K562 (cell line): ENCODE results near the gene RNF167. TPM values are rescaled to one million over a fixed set of nuclear protein-coding genes. Genes with fewer than 3 reads are reported as not detected.

Experiments used
- ATAC-seq: fragments of 200-7000 bp; cut with Tn5 transposase; 3 replicates; pipeline ENCODE4 v1.9.1; 2020; ENCODE audit warnings: moderate library complexity
- BruUV-seq: library from RNA; stranded (reverse); fragments of 400-500 nt; replicated peaks from 2 replicates; lab custom pipeline; 2021; lab: Mats Ljungman, UMichigan
- CTCF ChIA-PET: fragments of 300-600 bp; formaldehyde crosslinking; extraction: SDS; loops from one replicate; lab custom pipeline; 2021; ENCODE audit warnings: low intra/inter-chr PET ratio; lab: Yijun Ruan, JAX
- POLR2A ChIA-PET: fragments of 300-600, 350-650 bp; sonication (Branson Sonifier 250); formaldehyde crosslinking; extraction: SDS; loops from one replicate; lab custom pipeline; 2021; ENCODE audit warnings: antibody characterized with exemption, inconsistent platforms; lab: Yijun Ruan, JAX
- DNase-seq, 4 experiments: peaks; one replicate each; pipeline versions ENCODE4 v3.0.0 to v3.0.0-alpha.2; 2011 to 2018; ENCODE audit warnings: low spot score in 3 of 4, mixed read lengths in 3 of 4; ENCODE audit errors: extremely low read depth in 1 of 4
- FAIRE-seq: peaks from 2 replicates; lab custom pipeline; 2011; peaks lifted over from hg19 to GRCh38; lab: Jason Lieb, UNC
- H2AFZ ChIP-seq: 2 replicates; pipeline ENCODE4 v1.6.0; 2011; ENCODE audit warnings: low read depth, low read length, control low read depth, inconsistent platforms
- H3K27ac ChIP-seq: fragments of 200-600 bp; 3 replicates; pipeline ENCODE4 v1.8.0; 2011; ENCODE audit warnings: low read depth, mild to moderate bottlenecking, control low read depth, inconsistent platforms, low read length, moderate library complexity, mixed read lengths; ENCODE audit errors: extremely low read depth
- H3K27me3 ChIP-seq, 2 experiments: fragments of 300-600 bp in 1 of 2; 2 replicates in 1 of 2; 3 replicates in 1 of 2; pipeline versions ENCODE4 v1.6.0 to v1.8.0; 2011; ENCODE audit warnings: inconsistent platforms in 2 of 2, low read length in 2 of 2, mild to moderate bottlenecking in 1 of 2, mixed read lengths in 1 of 2, moderate library complexity in 1 of 2; ENCODE audit not compliant: control insufficient read depth in 2 of 2, insufficient read depth in 2 of 2
- H3K36me3 ChIP-seq: fragments of 300-600 bp; 3 replicates; pipeline ENCODE4 v1.8.0; 2011; ENCODE audit warnings: mild to moderate bottlenecking, low read length, inconsistent platforms; ENCODE audit not compliant: control insufficient read depth, insufficient read depth
- H3K4me1 ChIP-seq, 2 experiments: fragments of 200-600 bp in 1 of 2; replicated peaks in 1 of 2; 2 replicates in 1 of 2; 3 replicates in 1 of 2; pipeline versions ENCODE4 v1.5.1 to v1.8.0; 2011; ENCODE audit warnings: inconsistent platforms in 2 of 2, low read length in 2 of 2, mild to moderate bottlenecking in 1 of 2, mixed read lengths in 1 of 2, moderate library complexity in 1 of 2; ENCODE audit not compliant: control insufficient read depth in 2 of 2, insufficient read depth in 2 of 2
- H3K4me2 ChIP-seq: 2 replicates; pipeline ENCODE4 v1.6.1; 2011; ENCODE audit warnings: low read length, control low read depth, inconsistent platforms, mixed read lengths; ENCODE audit not compliant: insufficient read depth
- H3K4me3 ChIP-seq: fragments of 200-600 bp; sonication (generic), shearing (Covaris generic); 2 replicates; pipeline ENCODE4 v1.5.1; 2016; ENCODE audit warnings: control low read depth, inconsistent platforms
- H3K79me2 ChIP-seq: fragments of 200-600 bp; 3 replicates; pipeline ENCODE4 v1.8.0; 2011; ENCODE audit warnings: low read length, inconsistent platforms; ENCODE audit not compliant: control insufficient read depth, insufficient read depth
- H3K9ac ChIP-seq, 2 experiments: 2 replicates each; pipeline versions ENCODE4 v1.6.0 to v1.6.1; 2011; ENCODE audit warnings: low read depth in 2 of 2, low read length in 2 of 2, control low read depth in 1 of 2, inconsistent platforms in 1 of 2, mild to moderate bottlenecking in 1 of 2, mixed read lengths in 1 of 2; ENCODE audit not compliant: insufficient read depth in 1 of 2
- H3K9me1 ChIP-seq: one replicate; pipeline ENCODE4 v1.6.0; 2011; ENCODE audit warnings: inconsistent platforms, mild to moderate bottlenecking, low read length, moderate library complexity; ENCODE audit not compliant: control insufficient read depth, insufficient read depth
- H3K9me3 ChIP-seq: replicated peaks from 2 replicates; pipeline ENCODE4 v1.5.1; 2011; ENCODE audit warnings: low read depth, low read length, inconsistent platforms; ENCODE audit not compliant: control insufficient read depth, insufficient read depth
- H4K20me1 ChIP-seq: replicated peaks from 2 replicates; pipeline ENCODE4 v1.6.1; 2011; ENCODE audit warnings: low read length, inconsistent platforms, mixed read lengths; ENCODE audit not compliant: control insufficient read depth, insufficient read depth
- CBX8 ChIP-seq: fragments of 200-600 bp; sonication (generic); IDR thresholded peaks from 2 replicates; pipeline ENCODE4 v1.6.1; 2012; ENCODE audit warnings: borderline replicate concordance, mixed run types, low read depth, mild to moderate bottlenecking, moderate library complexity, mixed read lengths, low read length, control low read depth, inconsistent platforms; ENCODE audit not compliant: poor library complexity, severe bottlenecking; ENCODE audit errors: extremely low read depth
- DACH1 ChIP-seq: fragments of 450-650 bp; IDR thresholded peaks from 2 replicates; pipeline ENCODE4 v1.6.1; 2018; ENCODE audit not compliant: partially characterized antibody
- HCFC1 ChIP-seq: IDR thresholded peaks from 2 replicates; pipeline ENCODE4 v1.6.1; 2012; ENCODE audit warnings: low read depth, low read length, improper control_type of control experiment
- ILF3 ChIP-seq: fragments of 450-650 bp; IDR thresholded peaks from 2 replicates; pipeline ENCODE4 v1.6.1; 2018; ENCODE audit warnings: antibody characterized with exemption, mild to moderate bottlenecking, moderate library complexity, borderline replicate concordance
- MBD2 ChIP-seq: sonication (generic); IDR thresholded peaks from 2 replicates; pipeline ENCODE4 v1.6.1; 2016; ENCODE audit warnings: low read depth, borderline replicate concordance
- NR3C1 ChIP-seq: sonication (generic); formaldehyde crosslinking; IDR thresholded peaks from 2 replicates; pipeline ENCODE4 v1.8.1; 2022; ENCODE audit warnings: missing genetic modification reagents
- NRF1 ChIP-seq, 2 experiments: fragments of 450-650 bp; IDR thresholded peaks in 1 of 2; conservative IDR thresholded peaks in 1 of 2; 2 replicates each; pipeline ENCODE4 v1.6.1; 2014; ENCODE audit warnings: mild to moderate bottlenecking in 2 of 2
- RNF2 ChIP-seq: sonication (generic); IDR thresholded peaks from 2 replicates; pipeline ENCODE4 v1.6.1; 2016
- SMARCA5 ChIP-seq: fragments of 450-650 bp; IDR thresholded peaks from 2 replicates; pipeline ENCODE4 v1.6.1; 2016
- SP1 ChIP-seq: sonication (generic); formaldehyde crosslinking; IDR thresholded peaks from 2 replicates; pipeline ENCODE4 v1.8.1; 2022; ENCODE audit warnings: mild to moderate bottlenecking, missing genetic modification reagents
- SUPT5H ChIP-seq: fragments of 450-650 bp; IDR thresholded peaks from 2 replicates; pipeline ENCODE4 v1.6.1; 2016
- TAL1 ChIP-seq: fragments of 450-650 bp; IDR thresholded peaks from 2 replicates; pipeline ENCODE4 v1.6.1; 2016; ENCODE audit warnings: mild to moderate bottlenecking
- TCF7 ChIP-seq: sonication (generic); IDR thresholded peaks from 2 replicates; pipeline ENCODE4 v1.6.1; 2016; ENCODE audit warnings: antibody characterized with exemption, borderline replicate concordance
- ZNF239 ChIP-seq: fragments of 250-450 bp; sonication (Bioruptor Pico); IDR thresholded peaks from 2 replicates; pipeline ENCODE4 v1.4.0; 2020; ENCODE audit warnings: mild to moderate bottlenecking
- ZNF253 ChIP-seq: fragments of 250-450 bp; sonication (Bioruptor Pico); conservative IDR thresholded peaks from 2 replicates; pipeline ENCODE4 v1.6.1; 2021; ENCODE audit warnings: mild to moderate bottlenecking
- ZNF444 ChIP-seq: fragments of 250-450 bp; sonication (Bioruptor Pico); IDR thresholded peaks from 2 replicates; pipeline ENCODE4 v1.4.0; 2020; ENCODE audit warnings: mild to moderate bottlenecking, moderate library complexity
- WGBS: fragments of 100-300 bp; shearing (Covaris generic); methylation state at CpG from one replicate; pipeline ENCODE4 v1.1.6; 2016; ENCODE audit warnings: low coverage, mixed read lengths; ENCODE audit not compliant: insufficient coverage; ENCODE audit errors: missing lambda C conversion rate; 5-methylcytosine and 5-hydroxymethylcytosine counted together
- in situ Hi-C: fragments of 300-500 bp; cut with MboI; formaldehyde crosslinking; loops from 4 replicates; pipeline ENCODE4 v1.15.0; 2018; ENCODE audit warnings: inconsistent platforms, mixed read lengths
- intact Hi-C: fragments of 100-400 bp; cut with micrococcal nuclease; formaldehyde crosslinking; loops from 2 replicates; pipeline ENCODE4 v1.14.2; 2022
- polyA plus RNA-seq, 8 experiments: library from polyadenylated mRNA; depleted of rRNA in 4 of 8; stranded (reverse) in 5 of 8; unstranded in 3 of 8; fragments of >200 nt; fragmentation: Nextera tagmentation in 2 of 8; fragmentation: Illumina TruSeq in 1 of 8; extraction: Ambion mirVana in 2 of 8; extraction: Trizol in 1 of 8; gene quantifications; 2 replicates each; pipeline versions ENCODE4 v1.2.1 to v1.2.3, GENCODE V29; 2011 to 2014; ENCODE audit warnings: inconsistent platforms in 1 of 8, missing spikeins in 1 of 8
- total RNA-seq, 7 experiments: library from RNA; depleted of rRNA in 6 of 7; stranded (reverse); fragments of >200 nt in 6 of 7; fragmentation: Illumina TruSeq in 2 of 7; extraction: Trizol in 2 of 7; gene quantifications; 2 replicates each; pipeline versions ENCODE4 v1.2.1 to v1.2.3, GENCODE V29; 2011 to 2021; ENCODE audit warnings: low replicate concordance in 1 of 7

Gene RNF167
- total and polyA plus RNA-seq, 9 of the 15 experiments (the other 6 are each of a cell fraction or from before 2014, with no cell fraction given), result 16.5 to 143 (median 45.5) TPM

GRCh38 chr17:4897785-4898184, 42.3 kb upstream of the RNF167 start:
- no peak for TF ChIP-seq TCF7
- no peak for TF ChIP-seq SP1 (CRISPR knock-in tag)
- no peak for TF ChIP-seq ZNF239 (CRISPR knock-in tag)
- no peak for TF ChIP-seq DACH1
- TF ChIP-seq SUPT5H, result no peak
- TF ChIP-seq MBD2, result no peak
- TF ChIP-seq CBX8, result no peak
- no peak for TF ChIP-seq ILF3
- TF ChIP-seq ZNF253 (CRISPR knock-in tag), result no peak
- no peak for TF ChIP-seq SMARCA5
- TF ChIP-seq NR3C1, result no peak
- TF ChIP-seq TAL1, result no peak
- no peak for TF ChIP-seq HCFC1
- TF ChIP-seq NRF1 (conservative IDR thresholded peaks at IDR 0.05 in 1 of 2, IDR thresholded peaks at IDR 0.05 in 1 of 2), result no peak
- TF ChIP-seq ZNF444, result no peak
- TF ChIP-seq RNF2, result no peak
- Histone ChIP-seq H3K79me2 (no peaks in the 10 kb centered on the region), H3K27me3 (no peaks in the 10 kb centered on the region), H3K36me3 (peaks cover 39% of the 10 kb centered on the region; the same call in 2 of the 3 replicates), H3K9me1 (no peaks in the 10 kb centered on the region), H2AFZ (no peak overlapping the region), H3K4me3 (no peak overlapping the region), H3K9me3 (no peaks in the 10 kb centered on the region), H3K9ac (no peak overlapping the region), H3K27ac (no peak overlapping the region), H3K4me1 (peaks cover 7 to 28% of the 10 kb centered on the region in 2 experiments; a peak in 4 of 5 replicates), H4K20me1 (no peaks in the 10 kb centered on the region), H3K4me2 (no peak overlapping the region)
- in situ Hi-C loops, result no loop called here
- no TSS peak for BruUV-seq
- POLR2A ChIA-PET, result no interaction called here
- 68% methylated on average over 3 of the region's 5 CpGs for WGBS
- no peak for ATAC-seq
- DNase-seq, result no peak
- intact Hi-C loops, result no loop called here
- no peak for FAIRE-seq
- CTCF ChIA-PET, result no interaction called here
